ENCODE results near the gene TOMM70. TPM values are rescaled to one million over a fixed set of nuclear protein-coding genes. Genes with fewer than 3 reads are reported as not detected.

Gene TOMM70
- total and polyA plus RNA-seq, 2 of the 13 experiments (the other 11 are each of a cell fraction or from before 2014, with no cell fraction given) = 27.0 to 77.2 TPM

- TF ChIP-seq BORCS8-MEF2B (CRISPR knock-in tag; IDR thresholded peaks at IDR 0.05) = 0 out of 2 replicates have a peak, but pooled peaks have one; percentile 27
- 0 out of 2 replicates have a peak, but pooled peaks have one; percentile 84 for TF ChIP-seq ZNF253 (CRISPR knock-in tag; IDR thresholded peaks at IDR 0.05; ENCODE audit: borderline replicate concordance)
- TF ChIP-seq BATF2 (CRISPR knock-in tag; IDR thresholded peaks at IDR 0.05) = no peak
- TF ChIP-seq ZNF619 (CRISPR knock-in tag; IDR thresholded peaks at IDR 0.05) = 0 out of 2 replicates have a peak, but pooled peaks have one; percentile 36
- peak; percentile 77; the same call in 1 of the 2 replicates for TF ChIP-seq ZNF232 (CRISPR knock-in tag; IDR thresholded peaks at IDR 0.05; ENCODE audit: borderline replicate concordance)
- peak; percentile 4 for TF ChIP-seq EED (CRISPR knock-in tag; IDR thresholded peaks at IDR 0.05)
- TF ChIP-seq ZNF296 (CRISPR knock-in tag; conservative IDR thresholded peaks at IDR 0.05) = no peak; the same call in 1 of the 2 replicates
- 0 out of 2 replicates have a peak, but pooled peaks have one; percentile 25 for TF ChIP-seq ZNF12 (CRISPR knock-in tag; IDR thresholded peaks at IDR 0.05)
- 0 out of 2 replicates have a peak, but pooled peaks have one; percentile 37 for TF ChIP-seq ZNF629 (CRISPR knock-in tag; conservative IDR thresholded peaks at IDR 0.05)
- peak; percentile 78; the same call in 1 of the 2 replicates for TF ChIP-seq NR1H2 (CRISPR knock-in tag; IDR thresholded peaks at IDR 0.05; ENCODE audit: borderline replicate concordance, low read depth)
- TF ChIP-seq DMAP1 (CRISPR knock-in tag; IDR thresholded peaks at IDR 0.05) = peak; percentile 96
- no peak for TF ChIP-seq ZZZ3 (CRISPR knock-in tag; IDR thresholded peaks at IDR 0.05; ENCODE audit: borderline replicate concordance)
- TF ChIP-seq NR0B2 (CRISPR knock-in tag; IDR thresholded peaks at IDR 0.05) = no peak
- TF ChIP-seq BCL3 (CRISPR knock-in tag; IDR thresholded peaks at IDR 0.05) = no peak; the same call in none of the 2 replicates
- TF ChIP-seq ZBTB4 (CRISPR knock-in tag; IDR thresholded peaks at IDR 0.05; ENCODE audit: borderline replicate concordance) = peak; percentile 81; the same call in 1 of the 2 replicates
- peak; percentile 44 for TF ChIP-seq HOXA5 (CRISPR knock-in tag; IDR thresholded peaks at IDR 0.05)
- TF ChIP-seq MED13 (CRISPR knock-in tag; IDR thresholded peaks at IDR 0.05) = peak; percentile 56; the same call in 1 of the 2 replicates
- TF ChIP-seq ZBTB25 (CRISPR knock-in tag; IDR thresholded peaks at IDR 0.05) = no peak; the same call in none of the 2 replicates
- TF ChIP-seq KLF6 (CRISPR knock-in tag; IDR thresholded peaks at IDR 0.05) = peak; percentile 55; the same call in 1 of the 2 replicates
- TF ChIP-seq ZBTB2 (CRISPR knock-in tag; IDR thresholded peaks at IDR 0.05; ENCODE audit: low read depth) = peak; percentile 26; the same call in 1 of the 2 replicates
Observed at GRCh38 chr3:100400780-100401673, at the start of gene TOMM70, which contains the start of gene LNP1 (continued).
